ENCODE measurements around the gene EXOC3L1. TPM values are rescaled to one million over a fixed set of nuclear protein-coding genes. Genes with fewer than 3 reads are reported as not detected.

Gene EXOC3L1
- total RNA-seq, 1 experiment from 2014 or later = 4.0 TPM

DNA sequence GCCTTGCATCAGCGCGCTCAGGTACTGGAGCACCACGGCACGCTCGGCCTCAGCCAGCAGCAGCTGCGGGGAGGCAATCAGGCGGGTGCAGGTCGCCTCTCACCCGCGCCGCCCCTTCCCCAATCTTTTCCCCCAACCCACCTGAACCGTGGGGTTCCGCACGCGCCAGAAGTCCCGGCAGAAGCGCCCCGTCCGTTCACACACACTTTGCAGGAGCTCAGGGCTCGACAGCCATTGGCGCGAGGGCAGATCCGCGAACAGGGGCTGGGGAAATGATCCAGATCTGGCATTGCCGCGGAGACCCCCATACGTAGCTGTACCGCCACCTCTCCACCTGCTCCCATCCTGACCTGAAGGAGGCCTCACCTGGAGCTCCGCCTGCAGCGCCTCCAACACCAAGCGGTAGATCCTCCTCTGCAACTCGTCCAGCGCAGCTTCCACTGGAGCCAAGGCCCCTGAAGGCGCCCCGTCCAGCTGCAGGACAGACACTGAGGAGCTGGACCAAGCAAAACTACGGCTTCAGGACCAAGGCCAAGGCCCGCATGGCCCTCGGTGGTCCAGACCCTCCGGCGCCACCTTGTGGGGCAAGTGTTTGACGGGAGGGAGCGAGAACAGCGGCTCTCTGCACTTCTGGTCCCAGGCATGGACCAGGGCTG lies 4.8 kb downstream of the EXOC3L1 start (continued):
- TF ChIP-seq, protein P1, sequence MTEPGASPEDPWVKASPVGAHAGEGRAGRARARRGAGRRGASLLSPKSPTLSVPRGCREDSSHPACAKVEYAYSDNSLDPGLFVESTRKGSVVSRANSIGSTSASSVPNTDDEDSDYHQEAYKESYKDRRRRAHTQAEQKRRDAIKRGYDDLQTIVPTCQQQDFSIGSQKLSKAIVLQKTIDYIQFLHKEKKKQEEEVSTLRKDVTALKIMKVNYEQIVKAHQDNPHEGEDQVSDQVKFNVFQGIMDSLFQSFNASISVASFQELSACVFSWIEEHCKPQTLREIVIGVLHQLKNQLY (CRISPR knock-in tag; IDR thresholded peaks at IDR 0.05) = 0 out of 2 replicates have a peak, but pooled peaks have one; percentile 39
- TF ChIP-seq ZNF219 (CRISPR knock-in tag; IDR thresholded peaks at IDR 0.05; ENCODE audit: borderline replicate concordance) (peak; percentile 58; the same call in 1 of the 2 replicates), ZNF121 (CRISPR knock-in tag; IDR thresholded peaks at IDR 0.05) (peak; percentile 82), FOXJ3 (CRISPR knock-in tag; IDR thresholded peaks at IDR 0.05; ENCODE audit: borderline replicate concordance) (no peak)
- TF ChIP-seq, protein P2, sequence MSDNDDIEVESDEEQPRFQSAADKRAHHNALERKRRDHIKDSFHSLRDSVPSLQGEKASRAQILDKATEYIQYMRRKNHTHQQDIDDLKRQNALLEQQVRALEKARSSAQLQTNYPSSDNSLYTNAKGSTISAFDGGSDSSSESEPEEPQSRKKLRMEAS (CRISPR knock-in tag; IDR thresholded peaks at IDR 0.05) = peak; percentile 86

DNA sequence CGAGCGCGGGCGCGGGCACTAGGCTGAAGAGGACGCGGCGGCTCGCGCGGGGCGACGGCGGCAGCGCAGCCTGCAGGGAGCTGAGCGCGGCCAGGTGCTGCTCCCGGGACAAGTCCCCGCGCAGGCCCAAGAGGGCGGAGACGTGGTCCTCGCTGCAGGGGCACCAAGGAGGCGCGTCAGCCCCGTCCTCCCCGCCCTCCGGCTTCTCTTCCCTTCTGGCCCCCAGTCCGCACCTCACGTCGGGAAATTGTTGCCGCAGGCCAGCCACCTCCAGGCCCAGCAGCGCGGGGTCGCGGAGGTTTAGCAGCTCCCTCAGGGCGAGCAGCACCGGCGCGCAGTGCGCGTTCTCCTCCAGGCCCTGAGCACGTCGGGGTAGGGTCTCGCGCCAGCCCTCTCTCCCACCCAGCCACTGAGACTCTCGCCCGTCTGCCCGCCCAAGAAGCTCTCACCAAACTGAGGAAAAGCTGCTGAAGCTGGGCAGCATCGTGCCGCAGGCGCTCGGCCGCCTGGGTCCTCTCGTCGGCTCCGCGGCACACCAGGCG lies 5.4 kb downstream of the EXOC3L1 start:
- Mint-ChIP-seq H3K27ac (no peak overlapping the region), H3K27me3 (ENCODE audit: low read depth) (peaks cover 29% of the 10 kb centered on the region), H3K4me3 (peak overlapping the region; percentile 82), H3K9me3 (no peaks in the 10 kb centered on the region), H3K36me3 (no peaks in the 10 kb centered on the region), H3K4me1 (peaks cover 17% of the 10 kb centered on the region)
- TF ChIP-seq FOXP1 (CRISPR knock-in tag; IDR thresholded peaks at IDR 0.05; ENCODE audit: borderline replicate concordance) (0 out of 2 replicates have a peak, but pooled peaks have one; percentile 32), ETV6 (CRISPR knock-in tag; IDR thresholded peaks at IDR 0.05) (no peak)
- DNase-seq (ENCODE audit: low spot score) (peak; percentile 45), ATAC-seq (no peak)
- ChIA-PET POLR2A (interaction anchor here (1.2 to 2.1 kb wide), 5 partner anchors 9 to 34 kb away, joined by 3 to 8 read pairs (median 6); partner anchors contain the start of genes B3GNT9 and NOL3), CTCF (interaction anchor here (0.5 to 4.4 kb wide), 34 partner anchors 10 to 910 kb away, joined by 3 to 88 read pairs (median 5); partner anchors contain the start of genes B3GNT9, CES3, ELMO3 and FBXL8)

DNA sequence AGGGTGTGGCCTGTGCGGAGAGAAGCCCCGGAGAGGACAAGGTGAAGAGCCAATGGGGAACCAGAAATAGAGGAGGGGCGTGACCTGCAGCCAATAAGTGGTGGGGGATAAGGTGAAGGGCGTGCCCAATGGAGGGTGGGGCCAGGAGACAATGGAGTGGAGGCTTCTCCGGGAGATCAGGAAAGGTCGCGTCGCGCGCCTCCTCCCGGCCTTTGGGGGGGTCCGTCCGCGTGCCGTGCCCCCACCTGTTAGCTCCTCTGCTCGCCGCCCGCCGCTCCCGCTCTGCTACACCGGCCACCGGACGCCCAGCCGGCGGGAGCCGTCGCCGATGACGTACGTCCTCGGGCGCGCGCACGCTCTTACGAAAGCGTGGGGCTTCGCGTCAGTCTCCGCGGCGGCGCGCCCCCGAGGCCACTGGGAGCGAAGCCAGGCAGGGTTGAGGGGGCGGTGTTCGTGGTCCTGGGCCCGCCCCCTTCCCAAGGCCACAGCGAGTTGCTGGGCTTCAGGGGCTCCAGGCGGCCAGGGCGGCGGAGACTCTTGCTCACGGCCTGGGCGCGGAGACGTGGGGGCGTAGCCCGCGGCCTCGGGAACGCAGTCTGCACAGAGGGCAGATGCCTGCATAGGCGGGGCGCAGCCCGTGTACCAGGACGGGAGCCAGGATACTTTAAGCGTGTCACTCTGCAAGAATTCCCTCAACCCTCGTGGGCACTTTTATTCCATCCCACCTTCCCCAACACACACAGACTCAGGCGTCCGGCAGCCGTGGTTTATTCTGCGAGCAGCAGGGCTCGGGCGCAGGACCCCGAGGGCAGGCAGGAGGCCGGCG lies 6.1 kb downstream of the EXOC3L1 start, which contains the start of gene MATCAP1:
Gene MATCAP1, minus strand, starts transcription at position 337 of the 826 bp plus-strand sequence. CDS start 3,353 bp downstream, outside the sequence.
- ChIA-PET CTCF (interaction anchor here (0.6 to 4.4 kb wide), 16 partner anchors 10 to 911 kb away, joined by 3 to 88 read pairs (median 19); partner anchors contain the start of genes B3GNT9, CES3, ELMO3 and FBXL8), POLR2A (interaction anchor here (2.1 kb wide), 1 partner anchor 8 kb away, joined by 6 read pairs; no protein-coding TSS in a partner anchor)
- ATAC-seq (peak; percentile 90), DNase-seq (ENCODE audit: low spot score) (peak; percentile 94)
- peaks cover 31% of the 10 kb centered on the region for H3K27me3 Mint-ChIP-seq (ENCODE audit: low read depth)
- no peaks in the 10 kb centered on the region for H3K9me3 Mint-ChIP-seq
- no peaks in the 10 kb centered on the region for H3K36me3 Mint-ChIP-seq
- H3K4me3 Mint-ChIP-seq = peak within 1 kb of the TSS; percentile 82
- peaks cover 19% of the 10 kb centered on the region for H3K4me1 Mint-ChIP-seq
- no peak within 1 kb of the TSS for H3K27ac Mint-ChIP-seq
- TF ChIP-seq, protein P3, sequence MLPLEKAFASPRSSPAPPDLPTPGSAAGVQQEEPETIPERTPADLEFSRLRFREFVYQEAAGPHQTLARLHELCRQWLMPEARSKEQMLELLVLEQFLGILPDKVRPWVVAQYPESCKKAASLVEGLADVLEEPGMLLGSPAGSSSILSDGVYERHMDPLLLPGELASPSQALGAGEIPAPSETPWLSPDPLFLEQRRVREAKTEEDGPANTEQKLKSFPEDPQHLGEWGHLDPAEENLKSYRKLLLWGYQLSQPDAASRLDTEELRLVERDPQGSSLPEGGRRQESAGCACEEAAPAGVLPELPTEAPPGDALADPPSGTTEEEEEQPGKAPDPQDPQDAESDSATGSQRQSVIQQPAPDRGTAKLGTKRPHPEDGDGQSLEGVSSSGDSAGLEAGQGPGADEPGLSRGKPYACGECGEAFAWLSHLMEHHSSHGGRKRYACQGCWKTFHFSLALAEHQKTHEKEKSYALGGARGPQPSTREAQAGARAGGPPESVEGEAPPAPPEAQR (CRISPR knock-in tag; IDR thresholded peaks at IDR 0.05) = no peak
- TF ChIP-seq ZNF423 (CRISPR knock-in tag; IDR thresholded peaks at IDR 0.05) = no peak
- TF ChIP-seq, protein P4, sequence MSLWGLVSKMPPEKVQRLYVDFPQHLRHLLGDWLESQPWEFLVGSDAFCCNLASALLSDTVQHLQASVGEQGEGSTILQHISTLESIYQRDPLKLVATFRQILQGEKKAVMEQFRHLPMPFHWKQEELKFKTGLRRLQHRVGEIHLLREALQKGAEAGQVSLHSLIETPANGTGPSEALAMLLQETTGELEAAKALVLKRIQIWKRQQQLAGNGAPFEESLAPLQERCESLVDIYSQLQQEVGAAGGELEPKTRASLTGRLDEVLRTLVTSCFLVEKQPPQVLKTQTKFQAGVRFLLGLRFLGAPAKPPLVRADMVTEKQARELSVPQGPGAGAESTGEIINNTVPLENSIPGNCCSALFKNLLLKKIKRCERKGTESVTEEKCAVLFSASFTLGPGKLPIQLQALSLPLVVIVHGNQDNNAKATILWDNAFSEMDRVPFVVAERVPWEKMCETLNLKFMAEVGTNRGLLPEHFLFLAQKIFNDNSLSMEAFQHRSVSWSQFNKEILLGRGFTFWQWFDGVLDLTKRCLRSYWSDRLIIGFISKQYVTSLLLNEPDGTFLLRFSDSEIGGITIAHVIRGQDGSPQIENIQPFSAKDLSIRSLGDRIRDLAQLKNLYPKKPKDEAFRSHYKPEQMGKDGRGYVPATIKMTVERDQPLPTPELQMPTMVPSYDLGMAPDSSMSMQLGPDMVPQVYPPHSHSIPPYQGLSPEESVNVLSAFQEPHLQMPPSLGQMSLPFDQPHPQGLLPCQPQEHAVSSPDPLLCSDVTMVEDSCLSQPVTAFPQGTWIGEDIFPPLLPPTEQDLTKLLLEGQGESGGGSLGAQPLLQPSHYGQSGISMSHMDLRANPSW (CRISPR knock-in tag; conservative IDR thresholded peaks at IDR 0.05; ENCODE audit: low read depth) = no peak
- TF ChIP-seq ELF4 (CRISPR knock-in tag; IDR thresholded peaks at IDR 0.05; ENCODE audit: low read depth) = no peak
- TF ChIP-seq, protein P5, sequence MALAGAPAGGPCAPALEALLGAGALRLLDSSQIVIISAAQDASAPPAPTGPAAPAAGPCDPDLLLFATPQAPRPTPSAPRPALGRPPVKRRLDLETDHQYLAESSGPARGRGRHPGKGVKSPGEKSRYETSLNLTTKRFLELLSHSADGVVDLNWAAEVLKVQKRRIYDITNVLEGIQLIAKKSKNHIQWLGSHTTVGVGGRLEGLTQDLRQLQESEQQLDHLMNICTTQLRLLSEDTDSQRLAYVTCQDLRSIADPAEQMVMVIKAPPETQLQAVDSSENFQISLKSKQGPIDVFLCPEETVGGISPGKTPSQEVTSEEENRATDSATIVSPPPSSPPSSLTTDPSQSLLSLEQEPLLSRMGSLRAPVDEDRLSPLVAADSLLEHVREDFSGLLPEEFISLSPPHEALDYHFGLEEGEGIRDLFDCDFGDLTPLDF (CRISPR knock-in tag; IDR thresholded peaks at IDR 0.05) = no peak
- TF ChIP-seq TP53 (CRISPR knock-in tag; IDR thresholded peaks at IDR 0.05) = no peak
- TF ChIP-seq JUN (CRISPR knock-in tag; IDR thresholded peaks at IDR 0.05) = no peak
- TF ChIP-seq, protein P6, sequence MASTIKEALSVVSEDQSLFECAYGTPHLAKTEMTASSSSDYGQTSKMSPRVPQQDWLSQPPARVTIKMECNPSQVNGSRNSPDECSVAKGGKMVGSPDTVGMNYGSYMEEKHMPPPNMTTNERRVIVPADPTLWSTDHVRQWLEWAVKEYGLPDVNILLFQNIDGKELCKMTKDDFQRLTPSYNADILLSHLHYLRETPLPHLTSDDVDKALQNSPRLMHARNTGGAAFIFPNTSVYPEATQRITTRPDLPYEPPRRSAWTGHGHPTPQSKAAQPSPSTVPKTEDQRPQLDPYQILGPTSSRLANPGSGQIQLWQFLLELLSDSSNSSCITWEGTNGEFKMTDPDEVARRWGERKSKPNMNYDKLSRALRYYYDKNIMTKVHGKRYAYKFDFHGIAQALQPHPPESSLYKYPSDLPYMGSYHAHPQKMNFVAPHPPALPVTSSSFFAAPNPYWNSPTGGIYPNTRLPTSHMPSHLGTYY (CRISPR knock-in tag; IDR thresholded peaks at IDR 0.05) = no peak
- TF ChIP-seq, protein P7, sequence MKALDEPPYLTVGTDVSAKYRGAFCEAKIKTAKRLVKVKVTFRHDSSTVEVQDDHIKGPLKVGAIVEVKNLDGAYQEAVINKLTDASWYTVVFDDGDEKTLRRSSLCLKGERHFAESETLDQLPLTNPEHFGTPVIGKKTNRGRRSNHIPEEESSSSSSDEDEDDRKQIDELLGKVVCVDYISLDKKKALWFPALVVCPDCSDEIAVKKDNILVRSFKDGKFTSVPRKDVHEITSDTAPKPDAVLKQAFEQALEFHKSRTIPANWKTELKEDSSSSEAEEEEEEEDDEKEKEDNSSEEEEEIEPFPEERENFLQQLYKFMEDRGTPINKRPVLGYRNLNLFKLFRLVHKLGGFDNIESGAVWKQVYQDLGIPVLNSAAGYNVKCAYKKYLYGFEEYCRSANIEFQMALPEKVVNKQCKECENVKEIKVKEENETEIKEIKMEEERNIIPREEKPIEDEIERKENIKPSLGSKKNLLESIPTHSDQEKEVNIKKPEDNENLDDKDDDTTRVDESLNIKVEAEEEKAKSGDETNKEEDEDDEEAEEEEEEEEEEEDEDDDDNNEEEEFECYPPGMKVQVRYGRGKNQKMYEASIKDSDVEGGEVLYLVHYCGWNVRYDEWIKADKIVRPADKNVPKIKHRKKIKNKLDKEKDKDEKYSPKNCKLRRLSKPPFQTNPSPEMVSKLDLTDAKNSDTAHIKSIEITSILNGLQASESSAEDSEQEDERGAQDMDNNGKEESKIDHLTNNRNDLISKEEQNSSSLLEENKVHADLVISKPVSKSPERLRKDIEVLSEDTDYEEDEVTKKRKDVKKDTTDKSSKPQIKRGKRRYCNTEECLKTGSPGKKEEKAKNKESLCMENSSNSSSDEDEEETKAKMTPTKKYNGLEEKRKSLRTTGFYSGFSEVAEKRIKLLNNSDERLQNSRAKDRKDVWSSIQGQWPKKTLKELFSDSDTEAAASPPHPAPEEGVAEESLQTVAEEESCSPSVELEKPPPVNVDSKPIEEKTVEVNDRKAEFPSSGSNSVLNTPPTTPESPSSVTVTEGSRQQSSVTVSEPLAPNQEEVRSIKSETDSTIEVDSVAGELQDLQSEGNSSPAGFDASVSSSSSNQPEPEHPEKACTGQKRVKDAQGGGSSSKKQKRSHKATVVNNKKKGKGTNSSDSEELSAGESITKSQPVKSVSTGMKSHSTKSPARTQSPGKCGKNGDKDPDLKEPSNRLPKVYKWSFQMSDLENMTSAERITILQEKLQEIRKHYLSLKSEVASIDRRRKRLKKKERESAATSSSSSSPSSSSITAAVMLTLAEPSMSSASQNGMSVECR (CRISPR knock-in tag; IDR thresholded peaks at IDR 0.05; ENCODE audit: borderline replicate concordance) = no peak
- TF ChIP-seq TCF7 (CRISPR knock-in tag; IDR thresholded peaks at IDR 0.05; ENCODE audit: low read depth) = no peak
